Measurements from ENCODE around the gene CTIF.

Gene CTIF

DNA sequence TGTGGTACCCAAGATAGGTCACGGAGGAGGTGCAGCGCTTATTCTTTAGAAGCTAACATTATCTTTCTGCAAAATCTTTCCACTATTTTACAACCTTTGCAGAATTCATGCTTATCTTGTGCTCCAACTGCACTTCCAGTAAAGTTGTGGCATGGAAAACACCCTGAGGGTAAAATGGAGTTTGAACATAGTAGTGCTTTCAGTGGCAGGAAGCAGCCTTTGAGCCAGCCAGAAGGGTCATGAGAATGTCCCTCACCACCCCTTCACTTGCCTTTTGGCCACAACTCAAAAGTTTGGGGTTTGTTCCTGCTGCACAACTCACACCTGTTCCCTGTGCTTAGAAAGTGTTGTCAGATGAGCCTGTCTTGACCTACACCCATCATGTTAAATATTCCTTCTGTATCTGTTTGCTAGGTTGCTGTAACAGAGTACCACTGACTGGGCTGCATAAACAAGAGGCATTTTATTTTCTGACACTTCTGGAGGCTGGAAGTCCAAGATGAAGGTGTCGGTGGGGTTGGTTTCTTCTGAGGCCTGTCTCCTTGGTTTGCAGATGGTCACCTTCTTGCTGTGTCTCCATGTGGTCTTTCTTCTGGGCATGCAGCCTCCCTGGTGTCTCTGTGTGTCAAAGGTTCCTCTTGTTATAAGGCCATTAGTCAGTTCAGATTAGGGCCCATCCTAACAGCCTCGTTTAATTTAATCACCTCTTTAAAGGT lies 217.8 kb downstream of the CTIF start:
- DNase-seq (ENCODE audit: low spot score), result no peak

- DNase-seq (ENCODE audit: low spot score), result no peak
Observed at GRCh38 chr18:48757367-48757766, 218.5 kb downstream of the CTIF start.

- DNase-seq (ENCODE audit: low spot score), result no peak
Observed at GRCh38 chr18:48757906-48758305, 219.1 kb downstream of the CTIF start.

DNA sequence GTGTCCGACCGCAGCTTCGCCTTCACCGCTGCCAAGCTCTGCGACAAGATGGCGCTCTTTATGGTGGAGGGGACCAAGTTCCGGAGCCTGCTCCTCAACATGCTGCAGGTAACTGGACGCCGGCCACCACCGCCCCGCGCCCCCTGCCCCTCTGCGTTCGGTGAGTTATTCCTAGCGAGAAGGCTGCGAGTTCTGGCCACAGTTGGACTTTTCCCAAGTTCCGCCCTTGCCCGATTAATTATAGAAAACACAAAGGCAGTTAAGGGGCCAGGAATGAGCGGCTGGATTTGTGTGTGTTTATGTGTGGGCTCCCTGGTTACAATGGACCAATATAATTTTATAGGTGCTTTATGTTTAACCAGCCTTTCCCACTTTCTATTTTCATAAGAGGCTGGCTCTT lies 222.8 kb downstream of the CTIF start:
- DNase-seq (ENCODE audit: low spot score), result no peak

DNA sequence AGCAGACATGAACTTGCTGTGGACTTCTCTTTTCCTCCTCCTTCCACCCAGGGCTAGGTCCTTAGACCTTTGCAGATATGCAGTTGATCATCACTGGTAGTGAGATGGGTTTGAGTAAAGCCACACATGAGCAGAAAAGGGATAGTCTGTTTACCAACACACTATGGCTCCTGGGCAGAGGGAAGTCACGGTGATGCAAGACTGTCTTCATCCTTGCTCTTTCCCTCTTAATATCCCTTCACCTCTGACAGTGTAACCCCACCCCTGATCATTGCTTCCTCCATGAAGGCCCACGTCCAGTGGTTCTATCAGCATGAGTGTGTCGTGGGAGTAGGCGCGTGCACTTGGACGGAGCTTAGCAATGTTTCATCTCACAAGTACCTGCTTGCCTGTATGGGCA lies 223.2 kb downstream of the CTIF start:
- DNase-seq (ENCODE audit: low spot score), result no peak

GRCh38 chr18:48762836-48763718 lies 224.2 kb downstream of the CTIF start:
- no peak for DNase-seq (ENCODE audit: low spot score)

- DNase-seq (ENCODE audit: low spot score), result no peak
Observed at GRCh38 chr18:48763719-48764100, 224.9 kb downstream of the CTIF start.

DNA sequence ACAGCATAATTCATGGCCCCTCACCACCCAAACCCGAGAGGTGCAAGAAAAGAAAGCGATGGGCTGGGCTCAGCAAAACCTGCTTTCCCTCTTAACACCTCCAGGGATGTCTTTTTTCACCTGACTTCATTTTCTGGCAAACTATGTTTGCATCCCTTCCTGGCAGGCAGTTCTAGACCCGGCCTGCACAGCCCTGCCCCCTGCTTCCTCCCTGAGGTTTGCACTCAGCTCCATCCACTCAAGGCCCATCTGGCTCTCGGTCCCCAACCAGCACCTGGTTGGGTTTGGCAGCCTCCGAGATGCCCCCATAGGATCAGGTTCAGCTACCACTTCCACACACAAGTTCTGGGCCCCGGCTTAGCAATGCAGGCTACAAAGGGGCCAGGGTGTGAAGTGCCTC lies 226.2 kb downstream of the CTIF start:
- DNase-seq (ENCODE audit: low spot score), result no peak

- DNase-seq (ENCODE audit: low spot score), result no peak
Observed at GRCh38 chr18:48766026-48766425, 227.2 kb downstream of the CTIF start.

DNA sequence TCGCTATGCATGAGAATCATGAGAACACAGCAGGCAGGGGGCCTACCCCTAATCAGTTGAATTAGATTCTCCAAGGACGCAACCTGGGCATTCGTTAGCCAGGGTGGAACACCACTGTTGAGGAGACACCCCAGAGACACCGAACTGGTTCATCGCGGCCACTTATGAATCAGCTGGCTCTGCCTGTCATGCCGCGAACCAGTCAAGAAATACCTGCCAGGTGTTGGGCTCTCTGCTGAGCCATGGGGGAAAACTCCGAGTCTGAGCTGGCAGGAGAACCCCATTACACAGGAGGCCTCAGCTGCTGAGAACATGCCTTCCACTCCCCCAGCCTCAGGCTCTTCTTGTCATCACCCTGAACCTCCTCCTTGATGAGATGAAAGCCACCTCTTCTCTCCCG lies 227.7 kb downstream of the CTIF start:
- no peak for DNase-seq (ENCODE audit: low spot score)

GRCh38 chr18:48767090-48767690 lies 228.4 kb downstream of the CTIF start:
- no peak for DNase-seq (ENCODE audit: low spot score)

DNA sequence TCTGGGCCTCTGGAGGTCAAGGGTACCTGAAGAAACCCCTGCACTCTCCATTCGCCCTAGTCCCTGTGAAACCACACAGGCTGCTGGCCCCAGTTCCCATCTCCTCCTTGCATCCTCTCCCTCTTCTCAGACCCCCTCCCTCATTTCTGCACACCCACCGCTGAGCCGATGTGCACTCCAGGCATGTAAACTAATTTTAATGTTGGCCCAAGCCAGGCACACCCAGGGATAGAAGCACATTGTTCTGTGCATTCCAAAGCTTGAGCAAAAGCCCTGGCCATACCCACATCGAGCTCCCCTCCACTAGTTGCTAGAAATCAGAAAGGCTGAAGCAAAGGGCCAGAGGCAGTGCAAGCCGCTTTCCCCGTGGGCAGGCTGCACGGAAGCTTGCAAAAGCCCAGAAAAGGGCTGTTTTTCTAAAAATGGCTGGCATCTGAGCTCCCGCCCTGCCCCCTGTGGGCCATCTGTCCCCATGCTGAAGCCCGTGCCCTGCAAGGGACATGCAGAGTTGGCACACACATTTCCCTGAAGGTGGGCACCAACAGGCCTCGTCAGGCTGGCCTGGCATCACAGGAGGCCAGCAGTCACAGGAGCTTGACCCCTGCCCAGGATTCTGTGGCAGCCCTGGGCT lies 230.3 kb downstream of the CTIF start:
- DNase-seq (ENCODE audit: low spot score), result no peak

DNA sequence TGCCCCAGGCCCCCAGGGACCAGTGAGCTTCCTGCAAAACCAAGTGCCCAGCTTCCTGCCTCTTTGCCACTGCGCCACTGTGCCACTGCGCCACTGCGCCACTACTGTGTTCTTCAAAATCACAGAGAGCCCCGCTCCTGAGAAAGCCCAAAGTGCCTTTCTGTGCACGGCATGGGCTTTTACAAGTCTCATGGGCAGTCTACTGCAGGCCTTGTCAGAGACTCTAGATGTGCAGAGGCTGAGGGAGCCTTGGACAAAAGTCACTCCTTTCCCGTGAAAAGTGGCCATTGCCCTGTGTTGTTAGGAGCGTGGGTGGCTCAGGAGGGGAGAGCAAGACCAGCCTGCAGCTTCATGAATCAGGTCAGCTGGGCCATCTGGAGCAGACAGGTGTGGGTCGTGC lies 231.4 kb downstream of the CTIF start:
- DNase-seq (ENCODE audit: low spot score), result no peak

DNA sequence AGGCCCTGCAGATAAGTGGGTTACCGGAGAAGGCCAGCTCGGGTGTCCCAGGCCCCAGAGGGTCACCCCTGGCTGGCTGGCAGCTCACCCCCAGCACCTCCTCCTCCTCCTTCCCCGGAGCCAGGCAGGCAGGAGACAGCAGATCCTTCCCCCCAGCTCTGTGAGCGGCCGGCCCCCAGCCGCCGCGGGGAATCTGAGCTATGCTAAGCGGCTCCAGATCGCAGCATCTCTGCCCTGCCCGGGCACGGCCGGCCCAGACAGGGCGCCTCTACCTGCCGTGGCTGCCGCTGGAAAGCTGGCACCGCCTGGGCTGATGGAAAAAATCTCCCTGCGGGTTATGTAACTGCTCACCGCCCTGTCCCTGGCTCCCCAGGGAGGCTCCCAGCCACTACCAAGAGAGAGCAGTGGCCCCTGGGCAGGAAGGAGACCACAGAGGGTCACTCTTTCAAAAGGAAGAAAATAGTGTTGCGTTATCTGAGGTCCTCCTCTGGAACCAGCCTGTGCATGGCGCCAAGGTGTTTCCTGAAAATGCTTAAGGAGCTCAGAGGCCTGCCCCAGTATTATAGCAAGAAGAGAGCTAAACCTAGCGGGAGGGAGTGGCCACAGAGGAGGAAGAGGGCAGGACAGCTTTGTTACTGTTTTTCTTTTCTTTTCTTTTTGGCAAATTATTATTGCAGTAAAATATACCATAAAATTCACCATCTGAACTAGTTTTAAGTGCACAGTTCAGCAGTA lies 233.0 kb downstream of the CTIF start:
- DNase-seq (ENCODE audit: low spot score), result no peak

GRCh38 chr18:48772457-48772856 lies 233.6 kb downstream of the CTIF start:
- no peak for DNase-seq (ENCODE audit: low spot score)

- no peak for DNase-seq (ENCODE audit: low spot score)
Observed at GRCh38 chr18:48773821-48774220, 235.0 kb downstream of the CTIF start.

DNA sequence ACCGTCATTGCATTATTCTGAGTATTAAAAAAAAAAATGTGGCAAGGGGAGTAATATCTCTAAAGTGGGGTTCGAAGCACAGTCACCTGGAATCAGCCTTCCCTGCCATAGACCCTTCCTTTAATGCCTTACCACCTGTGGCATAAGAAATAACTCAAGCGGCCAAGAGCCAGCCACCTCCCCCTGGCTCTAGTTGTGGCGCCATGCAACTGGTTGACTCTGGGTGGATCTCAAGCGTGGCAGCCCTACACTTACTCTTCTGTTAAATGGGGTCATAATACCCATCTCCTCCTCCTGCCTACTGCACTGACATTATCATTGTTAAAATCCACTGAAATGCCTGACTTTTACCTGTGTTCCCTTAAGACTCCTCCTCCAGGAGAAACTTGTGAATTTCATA lies 236.1 kb downstream of the CTIF start:
- DNase-seq (ENCODE audit: low spot score), result no peak

GRCh38 chr18:48775372-48776155 lies 236.7 kb downstream of the CTIF start:
- DNase-seq (ENCODE audit: low spot score), result no peak

- no peak for DNase-seq (ENCODE audit: low spot score)
Observed at GRCh38 chr18:48776156-48776555, 237.3 kb downstream of the CTIF start.

GRCh38 chr18:48776641-48777025 lies 237.8 kb downstream of the CTIF start:
- DNase-seq (ENCODE audit: low spot score), result peak; percentile 70

Measured in D341Med (cell line).